Activated naive CD8-positive, alpha-beta T cell treated with anti-CD3 and anti-CD28 coated beads for 36 hours (primary cell): ENCODE measurements around the gene PSMB10. TPM values are rescaled to one million over a fixed set of nuclear protein-coding genes. Genes with fewer than 3 reads are reported as not detected.
A peak's percentile ranks its signal among the peaks of the same experiment; 100 is the strongest.

Experiments
- DNase-seq: peaks from one replicate; pipeline ENCODE4 v3.0.0; 2021
- H3K27ac Mint-ChIP-seq: one replicate; pipeline ENCODE4 v1.8.0; 2022; ENCODE audit warnings: mild to moderate bottlenecking, moderate library complexity, mixed read lengths
- H3K27me3 Mint-ChIP-seq: one replicate; pipeline ENCODE4 v1.8.0; 2022; ENCODE audit warnings: mild to moderate bottlenecking, mixed read lengths
- H3K36me3 Mint-ChIP-seq: one replicate; pipeline ENCODE4 v1.8.0; 2021; ENCODE audit warnings: mild to moderate bottlenecking, mixed read lengths
- H3K4me1 Mint-ChIP-seq: one replicate; pipeline ENCODE4 v1.8.0; 2021; ENCODE audit warnings: mixed read lengths
- H3K4me3 Mint-ChIP-seq: one replicate; pipeline ENCODE4 v1.8.0; 2022; ENCODE audit warnings: mild to moderate bottlenecking, moderate library complexity, mixed read lengths
- H3K9me3 Mint-ChIP-seq: one replicate; pipeline ENCODE4 v1.8.0; 2022; ENCODE audit warnings: mixed read lengths
- total RNA-seq, 2 experiments: library from RNA; stranded (reverse); gene quantifications; one replicate each; pipeline ENCODE4 v1.2.3, GENCODE V29; 2021

PSMB10 gene
- total RNA-seq, 2 experiments from 2014 or later = 220 to 235 TPM

- Mint-ChIP-seq H3K36me3 (peaks cover 6% of the 10 kb centered on the region), H3K27me3 (no peaks in the 10 kb centered on the region), H3K27ac (no peak overlapping the region), H3K4me1 (no peaks in the 10 kb centered on the region), H3K4me3 (no peak overlapping the region), H3K9me3 (no peaks in the 10 kb centered on the region)
- no peak for DNase-seq
Observed at GRCh38 chr16:67950335-67950843, 13.7 kb upstream of the PSMB10 start.

GRCh38 chr16:67949645-67950044 is 13.0 kb upstream of the PSMB10 start:
- no peak for DNase-seq
- Mint-ChIP-seq H3K9me3 (no peaks in the 10 kb centered on the region), H3K4me3 (no peak overlapping the region), H3K36me3 (peaks cover 6% of the 10 kb centered on the region), H3K27me3 (no peaks in the 10 kb centered on the region), H3K4me1 (no peaks in the 10 kb centered on the region), H3K27ac (no peak overlapping the region)

GRCh38 chr16:67948015-67948414 is 11.4 kb upstream of the PSMB10 start:
- H3K4me1 Mint-ChIP-seq = peaks cover 2% of the 10 kb centered on the region
- H3K9me3 Mint-ChIP-seq = no peaks in the 10 kb centered on the region
- no peak for DNase-seq
- H3K36me3 Mint-ChIP-seq = peaks cover 4% of the 10 kb centered on the region
- H3K27ac Mint-ChIP-seq = no peak overlapping the region
- no peak overlapping the region for H3K4me3 Mint-ChIP-seq
- H3K27me3 Mint-ChIP-seq = no peaks in the 10 kb centered on the region

GRCh38 chr16:67946966-67947558 is 10.4 kb upstream of the PSMB10 start:
- Mint-ChIP-seq H3K9me3 (no peaks in the 10 kb centered on the region), H3K4me3 (no peak overlapping the region), H3K4me1 (peaks cover 4% of the 10 kb centered on the region), H3K27ac (no peak overlapping the region), H3K36me3 (peaks cover 4% of the 10 kb centered on the region), H3K27me3 (no peaks in the 10 kb centered on the region)
- no peak for DNase-seq

GRCh38 chr16:67946128-67946569 is 9.5 kb upstream of the PSMB10 start:
- Mint-ChIP-seq H3K36me3 (peaks cover 9% of the 10 kb centered on the region), H3K27ac (no peak overlapping the region), H3K4me1 (peaks cover 11% of the 10 kb centered on the region), H3K27me3 (no peaks in the 10 kb centered on the region), H3K4me3 (no peak overlapping the region), H3K9me3 (no peaks in the 10 kb centered on the region)
- no peak for DNase-seq

- Mint-ChIP-seq H3K27ac (no peak overlapping the region), H3K9me3 (no peaks in the 10 kb centered on the region), H3K4me3 (no peak overlapping the region), H3K27me3 (no peaks in the 10 kb centered on the region), H3K36me3 (peaks cover 9% of the 10 kb centered on the region), H3K4me1 (peaks cover 11% of the 10 kb centered on the region)
- DNase-seq = no peak
Observed at GRCh38 chr16:67945392-67945933, 8.8 kb upstream of the PSMB10 start.

GRCh38 chr16:67944690-67945391 is 8.2 kb upstream of the PSMB10 start:
- peaks cover 14% of the 10 kb centered on the region for H3K36me3 Mint-ChIP-seq
- H3K27me3 Mint-ChIP-seq = no peaks in the 10 kb centered on the region
- H3K4me1 Mint-ChIP-seq = peaks cover 17% of the 10 kb centered on the region
- no peaks in the 10 kb centered on the region for H3K9me3 Mint-ChIP-seq
- H3K4me3 Mint-ChIP-seq = no peak overlapping the region
- no peak overlapping the region for H3K27ac Mint-ChIP-seq
- no peak for DNase-seq

- Mint-ChIP-seq H3K36me3 (peaks cover 20% of the 10 kb centered on the region), H3K27ac (peak within 1 kb of the TSS; percentile 42), H3K9me3 (no peaks in the 10 kb centered on the region), H3K4me1 (peaks cover 26% of the 10 kb centered on the region), H3K27me3 (no peaks in the 10 kb centered on the region), H3K4me3 (no peak within 1 kb of the TSS)
- DNase-seq = no peak
Observed at GRCh38 chr16:67943619-67944504, 7.2 kb upstream of the PSMB10 start, which contains the start of gene LCAT. TSS of gene LCAT (minus strand) at chr16:67944120. CDS start at chr16:67944101, 19 bp downstream.

- no peak for DNase-seq
- H3K36me3 Mint-ChIP-seq = peaks cover 18% of the 10 kb centered on the region
- no peak overlapping the region for H3K4me3 Mint-ChIP-seq
- no peak overlapping the region for H3K27ac Mint-ChIP-seq
- no peaks in the 10 kb centered on the region for H3K27me3 Mint-ChIP-seq
- no peaks in the 10 kb centered on the region for H3K9me3 Mint-ChIP-seq
- H3K4me1 Mint-ChIP-seq = peaks cover 26% of the 10 kb centered on the region
Observed at GRCh38 chr16:67943256-67943618, 6.6 kb upstream of the PSMB10 start.

GRCh38 chr16:67942510-67943255 is 6.0 kb upstream of the PSMB10 start:
- Mint-ChIP-seq H3K27ac (no peak overlapping the region), H3K4me1 (peaks cover 26% of the 10 kb centered on the region), H3K9me3 (no peaks in the 10 kb centered on the region), H3K27me3 (no peaks in the 10 kb centered on the region), H3K4me3 (no peak overlapping the region), H3K36me3 (peaks cover 18% of the 10 kb centered on the region)
- no peak for DNase-seq

- peak; percentile 31 for DNase-seq
- Mint-ChIP-seq H3K4me1 (peaks cover 29% of the 10 kb centered on the region), H3K27me3 (no peaks in the 10 kb centered on the region), H3K4me3 (no peak overlapping the region), H3K27ac (no peak overlapping the region), H3K36me3 (peaks cover 22% of the 10 kb centered on the region), H3K9me3 (no peaks in the 10 kb centered on the region)
Observed at GRCh38 chr16:67942200-67942509, 5.5 kb upstream of the PSMB10 start.

GRCh38 chr16:67941469-67942199 is 5.0 kb upstream of the PSMB10 start:
- Mint-ChIP-seq H3K27me3 (no peaks in the 10 kb centered on the region), H3K27ac (peak overlapping the region; percentile 70), H3K4me3 (no peak overlapping the region)

GRCh38 chr16:67940446-67941089 is 3.9 kb upstream of the PSMB10 start:
- DNase-seq = no peak
- peaks cover 33% of the 10 kb centered on the region for H3K4me1 Mint-ChIP-seq
- peaks cover 3% of the 10 kb centered on the region for H3K27me3 Mint-ChIP-seq
- peak overlapping the region; percentile 85 for H3K27ac Mint-ChIP-seq
- no peak overlapping the region for H3K4me3 Mint-ChIP-seq
- H3K9me3 Mint-ChIP-seq = no peaks in the 10 kb centered on the region
- peaks cover 35% of the 10 kb centered on the region for H3K36me3 Mint-ChIP-seq

More at GRCh38 chr16:67941469-67942199, 5.0 kb upstream of the PSMB10 start:
- H3K4me1 Mint-ChIP-seq = peaks cover 33% of the 10 kb centered on the region
- H3K9me3 Mint-ChIP-seq = no peaks in the 10 kb centered on the region
- DNase-seq = no peak
- H3K36me3 Mint-ChIP-seq = peaks cover 26% of the 10 kb centered on the region
